Lower leg skin (tissue), 4 donors: ENCODE data around the gene PROSER2. TPM values are rescaled to one million over a fixed set of nuclear protein-coding genes. Genes with fewer than 3 reads are reported as not detected.
"Not testable (repeated sequence)": the region's sequence is repeated elsewhere in the genome, so short reads cannot be mapped to it uniquely, and the experiment has no call there.

Experiments
- DNase-seq, 2 donors: peaks; one replicate each; pipeline ENCODE4 v3.0.0-alpha.2; 2019; ENCODE audit warnings: low spot score in 2 of 2
- H3K4me3 ChIP-seq: fragments of 200-600 bp; sonication (generic); 2 replicates; pipeline ENCODE4 v1.5.1; 2017; ENCODE audit warnings: mild to moderate bottlenecking, low read depth; ENCODE audit not compliant: poor library complexity, severe bottlenecking
- POLR2A ChIP-seq, 2 donors: fragments of 450-650 bp; IDR thresholded peaks; one replicate each; pipeline ENCODE4 v1.6.1; 2016 to 2017; ENCODE audit warnings: antibody characterized with exemption in 2 of 2, mild to moderate bottlenecking in 1 of 2, moderate library complexity in 1 of 2
- WGBS, 2 donors: methylation state at CpG; one replicate each; pipeline ENCODE4 v1.1.5; 2018; 5-methylcytosine and 5-hydroxymethylcytosine counted together
- intact Hi-C: fragments of 100-400 bp; cut with DNase I; formaldehyde crosslinking; loops from one replicate; pipeline ENCODE4 v1.15.0; 2023; ENCODE audit warnings: low total_unique reads
- total RNA-seq, 4 donors: library from RNA; depleted of rRNA; stranded (reverse); fragments of >200 nt; gene quantifications; one replicate each; pipeline ENCODE4 v1.1.0, GENCODE V29; 2016
- TF ChIP-seq, protein P1 (sequence below), 3 donors: fragments of 450-650 bp; IDR thresholded peaks; one replicate each; pipeline ENCODE4 v1.5.1; 2016; ENCODE audit warnings: antibody characterized with exemption in 3 of 3, mild to moderate bottlenecking in 3 of 3, moderate library complexity in 2 of 3

PROSER2 gene
- total RNA-seq, 4 donors from 2014 or later = 5.6 to 14.7 (median 9.1) TPM

DNA sequence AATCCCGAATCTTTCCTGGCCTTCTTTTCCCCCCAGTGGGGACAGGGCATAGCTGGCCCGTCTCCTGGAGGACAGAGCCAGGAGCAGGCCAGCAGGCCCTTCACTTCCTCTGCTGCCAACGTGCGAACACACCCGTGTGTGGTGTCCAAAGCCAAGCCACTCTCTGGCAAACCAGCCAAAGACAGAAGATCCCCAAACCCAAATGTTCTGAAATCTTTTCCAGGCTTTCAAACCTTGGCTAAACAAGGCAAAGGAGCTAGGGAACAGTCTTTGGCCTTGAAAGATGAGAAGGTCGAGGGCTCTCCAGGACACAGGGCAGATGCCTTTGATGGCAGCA is 63.0 kb downstream of the PROSER2 start:
- intact Hi-C loops = no loop called here
- TF ChIP-seq, protein P1, sequence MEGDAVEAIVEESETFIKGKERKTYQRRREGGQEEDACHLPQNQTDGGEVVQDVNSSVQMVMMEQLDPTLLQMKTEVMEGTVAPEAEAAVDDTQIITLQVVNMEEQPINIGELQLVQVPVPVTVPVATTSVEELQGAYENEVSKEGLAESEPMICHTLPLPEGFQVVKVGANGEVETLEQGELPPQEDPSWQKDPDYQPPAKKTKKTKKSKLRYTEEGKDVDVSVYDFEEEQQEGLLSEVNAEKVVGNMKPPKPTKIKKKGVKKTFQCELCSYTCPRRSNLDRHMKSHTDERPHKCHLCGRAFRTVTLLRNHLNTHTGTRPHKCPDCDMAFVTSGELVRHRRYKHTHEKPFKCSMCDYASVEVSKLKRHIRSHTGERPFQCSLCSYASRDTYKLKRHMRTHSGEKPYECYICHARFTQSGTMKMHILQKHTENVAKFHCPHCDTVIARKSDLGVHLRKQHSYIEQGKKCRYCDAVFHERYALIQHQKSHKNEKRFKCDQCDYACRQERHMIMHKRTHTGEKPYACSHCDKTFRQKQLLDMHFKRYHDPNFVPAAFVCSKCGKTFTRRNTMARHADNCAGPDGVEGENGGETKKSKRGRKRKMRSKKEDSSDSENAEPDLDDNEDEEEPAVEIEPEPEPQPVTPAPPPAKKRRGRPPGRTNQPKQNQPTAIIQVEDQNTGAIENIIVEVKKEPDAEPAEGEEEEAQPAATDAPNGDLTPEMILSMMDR (IDR thresholded peaks at IDR 0.05) = no peak
- TF ChIP-seq POLR2A (IDR thresholded peaks at IDR 0.05) = no peak
- 56 to 66% methylated on average over 6 of the region's 6 CpGs for WGBS, 2 donors
- no peak for DNase-seq
- H3K4me3 ChIP-seq = no peak overlapping the region

DNA sequence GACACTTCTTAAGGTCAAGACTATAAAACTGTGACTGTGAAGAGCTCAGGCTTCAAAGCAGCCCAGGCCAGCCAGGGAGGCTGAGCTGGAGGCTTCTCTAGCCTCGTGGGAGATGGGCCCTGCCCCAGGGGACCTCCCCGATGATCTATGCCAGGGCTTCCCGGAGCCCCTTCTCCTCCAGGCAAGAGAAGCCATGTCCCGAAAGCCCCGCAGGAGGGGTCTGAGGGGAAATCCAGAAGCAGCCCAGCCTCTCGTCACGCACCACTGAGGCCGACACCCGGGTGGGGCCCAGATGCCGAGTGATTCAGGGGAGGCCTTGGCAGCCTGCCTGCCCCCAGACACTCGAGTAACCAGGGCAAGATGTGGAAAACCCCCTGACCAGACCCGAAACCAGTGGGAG is 63.7 kb downstream of the PROSER2 start:
- DNase-seq = no peak
- intact Hi-C loops = no loop called here
- no peak for TF ChIP-seq POLR2A (IDR thresholded peaks at IDR 0.05)
- TF ChIP-seq, protein P1 (IDR thresholded peaks at IDR 0.05) = no peak
- no peak overlapping the region for H3K4me3 ChIP-seq
- 40 to 65% methylated on average over 9 to 12 of the region's 12 CpGs for WGBS, 2 donors

DNA sequence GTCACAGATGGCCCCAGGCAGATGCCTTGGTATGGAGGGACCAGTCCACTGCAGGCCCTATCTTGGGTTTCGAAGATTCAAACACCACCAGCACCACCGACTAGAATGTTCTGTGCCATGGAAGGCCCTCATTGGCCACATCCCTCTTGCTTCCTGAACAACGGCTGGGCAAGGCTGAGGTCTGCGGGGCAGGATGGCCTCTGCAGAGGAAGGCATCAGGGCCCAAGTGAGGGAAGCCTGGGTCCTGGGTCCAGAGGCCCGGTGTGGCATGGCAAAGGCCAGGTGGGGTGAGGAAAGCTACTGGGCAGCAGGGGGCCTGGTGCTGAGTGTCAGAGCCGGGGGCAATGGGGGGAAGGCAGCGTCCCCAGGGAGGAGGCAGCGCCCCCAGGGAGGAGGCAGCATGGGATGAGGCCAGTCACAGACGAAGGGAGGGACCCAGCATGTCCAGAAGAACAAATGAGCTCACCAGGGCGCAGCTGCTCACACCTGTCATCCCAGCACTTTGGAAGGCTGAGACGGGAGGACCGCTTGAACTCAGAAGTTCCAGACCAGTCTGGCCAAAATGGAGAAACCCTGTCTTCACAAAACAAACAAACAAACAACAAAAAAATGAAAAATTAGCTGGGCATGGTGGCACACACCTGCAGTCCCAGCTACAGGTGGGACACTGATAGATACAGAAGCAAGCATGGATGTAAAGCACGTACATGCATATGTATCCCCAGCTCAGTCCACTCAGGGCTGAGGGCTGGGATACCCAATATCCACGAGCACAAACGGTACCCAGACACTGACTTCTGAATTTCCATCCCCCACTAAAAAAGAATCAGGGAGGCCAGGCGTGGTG is 64.4 kb downstream of the PROSER2 start:
- 88 to 90% methylated on average over 16 of the region's 16 CpGs for WGBS, 2 donors
- no peak for DNase-seq
- TF ChIP-seq, protein P1 (IDR thresholded peaks at IDR 0.05) = no peak
- no peak for TF ChIP-seq POLR2A (IDR thresholded peaks at IDR 0.05)
- no peak overlapping the region for H3K4me3 ChIP-seq
- intact Hi-C loops = no loop called here

DNA sequence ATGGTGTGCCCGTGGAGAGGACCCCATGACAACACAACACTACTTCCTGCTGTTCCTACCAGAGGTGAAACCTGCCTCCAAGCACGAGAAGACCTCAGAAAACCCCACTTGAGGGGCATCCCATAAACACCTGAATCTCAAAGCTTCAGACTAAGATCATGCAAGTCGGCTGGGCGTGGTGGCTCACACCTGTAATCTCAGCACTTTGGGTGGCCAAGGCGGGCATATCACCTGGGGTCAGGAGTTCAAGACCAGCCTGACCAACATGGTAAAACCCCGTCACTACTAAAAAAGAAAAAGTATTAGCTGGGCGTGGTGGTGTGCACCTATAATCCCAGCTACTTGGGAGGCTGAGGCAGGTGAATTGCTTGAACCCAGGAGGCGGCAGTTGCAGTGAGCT is 66.1 kb downstream of the PROSER2 start:
- DNase-seq, H3K4me3 ChIP-seq, intact Hi-C loops: not testable (repeated sequence)
- WGBS, 2 donors = 87 to 90% methylated on average over 8 of the region's 8 CpGs

DNA sequence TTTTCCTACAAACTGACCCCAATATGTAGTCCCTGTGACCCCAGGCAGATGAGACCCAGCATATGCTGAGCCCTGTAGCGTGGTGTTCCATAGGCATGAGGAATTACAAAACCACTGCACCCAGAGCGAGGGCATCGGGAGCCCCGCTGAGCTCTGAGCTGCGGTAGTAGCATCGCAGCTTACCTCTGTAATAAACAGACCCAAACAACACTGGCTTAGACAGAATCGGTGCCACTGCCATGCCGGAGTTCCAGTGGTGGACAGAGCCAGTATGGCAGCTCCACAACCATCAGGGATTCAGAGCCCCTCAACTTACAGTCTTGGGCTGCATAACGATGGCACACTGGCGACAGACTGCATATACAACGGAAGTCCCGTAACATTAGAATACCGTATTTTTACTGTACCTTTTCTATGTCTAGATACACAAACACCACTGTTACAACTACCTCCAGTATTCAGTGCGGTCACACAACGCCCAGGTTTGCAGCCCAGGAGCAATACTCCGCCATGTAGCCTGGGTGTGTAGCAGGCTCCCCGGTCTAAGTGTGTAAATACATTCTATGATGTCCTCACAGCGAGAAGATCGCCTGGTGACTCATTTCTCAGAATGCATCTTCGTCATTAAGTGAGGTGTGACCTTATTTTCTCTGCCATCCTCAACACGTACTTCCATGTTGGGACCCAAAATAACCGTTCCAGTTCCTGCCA is 68.8 kb downstream of the PROSER2 start:
- 94 to 95% methylated on average over 22 of the region's 22 CpGs for WGBS, 2 donors
- no peak overlapping the region for H3K4me3 ChIP-seq
- no peak for TF ChIP-seq POLR2A (IDR thresholded peaks at IDR 0.05)
- TF ChIP-seq, protein P1 (IDR thresholded peaks at IDR 0.05) = no peak
- DNase-seq = no peak
- intact Hi-C loops = no loop called here

DNA sequence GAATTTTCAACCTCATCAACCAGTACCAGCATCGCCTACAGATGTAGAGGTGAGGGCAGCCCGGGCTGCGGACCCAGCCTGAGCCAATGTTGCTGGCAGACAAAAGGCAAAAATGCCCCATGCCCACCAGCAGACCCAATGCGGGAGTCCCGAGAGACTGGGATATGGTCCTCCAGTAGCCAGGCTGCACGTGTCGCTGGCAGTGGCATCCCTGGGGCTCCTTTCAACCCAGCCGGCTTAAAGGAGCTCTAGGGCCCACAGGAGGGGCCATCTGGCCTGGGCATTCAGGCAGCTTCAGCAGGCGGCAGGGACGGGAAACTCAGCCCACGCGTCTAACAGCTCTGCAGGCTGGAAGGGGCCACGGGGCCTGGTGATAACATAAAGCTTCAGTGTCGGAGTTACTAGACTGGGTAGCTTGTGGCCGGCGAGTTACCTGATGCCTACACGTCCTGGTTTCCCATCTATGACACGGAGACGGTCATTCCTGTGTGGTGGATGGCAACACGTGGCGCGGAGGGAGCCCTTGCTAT is 70.7 kb downstream of the PROSER2 start:
- 91 to 93% methylated on average over 21 to 22 of the region's 22 CpGs for WGBS, 2 donors
- TF ChIP-seq, protein P1 (IDR thresholded peaks at IDR 0.05) = no peak
- no peak for TF ChIP-seq POLR2A (IDR thresholded peaks at IDR 0.05)
- no peak for DNase-seq
- H3K4me3 ChIP-seq = no peak overlapping the region
- intact Hi-C loops = no loop called here
